HG02759 (cell line): ENCODE results near the gene TOMM6.
"Not testable (repeated sequence)": the region's sequence is repeated elsewhere in the genome, so short reads cannot be mapped to it uniquely, and the experiment has no call there.

Source experiments
- ATAC-seq: cut with Tn5 transposase; IDR thresholded peaks from one replicate; pipeline ENCODE4 v1.9.1; 2021; ENCODE audit warnings: mild to moderate bottlenecking, moderate library complexity; ENCODE audit not compliant: unreplicated experiment

TOMM6 gene

DNA sequence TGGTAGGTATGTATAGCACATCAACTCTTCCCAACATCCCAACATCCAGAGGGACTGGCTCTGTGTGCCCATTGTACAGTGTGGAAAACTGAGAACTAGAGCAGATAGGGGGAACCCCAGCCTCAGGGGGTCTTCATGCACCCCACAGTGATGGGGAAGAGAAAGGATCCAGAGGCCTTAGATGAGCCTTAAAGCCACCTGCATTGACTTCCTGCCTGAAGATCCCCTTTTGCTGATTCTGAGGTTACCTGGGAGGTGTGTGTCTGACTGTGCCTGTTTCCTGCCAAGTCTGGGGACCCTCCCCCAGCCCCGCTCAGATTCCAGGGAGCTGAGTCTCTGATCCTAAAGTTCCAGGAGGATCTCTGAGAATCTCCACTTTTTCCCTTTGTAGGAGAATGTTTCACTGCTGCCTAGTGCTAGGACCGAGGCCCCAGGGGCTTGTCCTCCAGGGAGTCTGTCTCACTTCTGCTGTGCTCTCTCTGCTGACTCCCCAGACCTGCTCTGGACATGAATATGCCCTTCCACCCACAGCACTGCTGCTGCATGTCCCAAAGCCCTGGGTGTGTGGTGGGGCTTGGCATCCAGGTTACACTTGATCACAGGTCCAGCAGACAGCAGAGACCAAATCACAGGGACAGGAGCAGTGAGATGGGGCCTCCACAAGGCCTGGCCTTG is 27.5 kb upstream of the TOMM6 start:
- ATAC-seq = no peak

DNA sequence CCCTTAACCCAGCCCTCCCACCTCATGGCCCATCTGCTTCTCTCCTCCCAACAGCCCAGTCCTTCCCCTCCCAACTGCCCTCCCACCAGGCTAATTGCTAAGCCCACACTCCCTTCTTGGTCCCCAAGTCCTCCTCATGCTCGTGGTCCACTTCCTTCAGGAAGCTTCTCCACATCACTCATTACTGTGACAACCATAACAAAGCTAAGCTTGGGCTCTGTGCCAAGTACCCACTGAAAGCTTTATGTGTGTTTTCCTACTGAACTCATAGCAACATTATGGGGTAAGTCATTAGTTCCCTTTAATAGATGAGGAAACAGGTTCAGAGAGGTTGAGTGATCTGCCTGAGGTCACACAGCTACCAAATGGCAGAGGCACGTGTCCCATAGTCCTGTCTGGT is 24.0 kb upstream of the TOMM6 start:
- no peak for ATAC-seq

- ATAC-seq = not testable (repeated sequence)
Observed at GRCh38 chr6:41766043-41766664, 21.3 kb upstream of the TOMM6 start.

- ATAC-seq = no peak
Observed at GRCh38 chr6:41767112-41767833, 20.2 kb upstream of the TOMM6 start.

GRCh38 chr6:41768545-41769308 is 18.8 kb upstream of the TOMM6 start:
- no peak for ATAC-seq

DNA sequence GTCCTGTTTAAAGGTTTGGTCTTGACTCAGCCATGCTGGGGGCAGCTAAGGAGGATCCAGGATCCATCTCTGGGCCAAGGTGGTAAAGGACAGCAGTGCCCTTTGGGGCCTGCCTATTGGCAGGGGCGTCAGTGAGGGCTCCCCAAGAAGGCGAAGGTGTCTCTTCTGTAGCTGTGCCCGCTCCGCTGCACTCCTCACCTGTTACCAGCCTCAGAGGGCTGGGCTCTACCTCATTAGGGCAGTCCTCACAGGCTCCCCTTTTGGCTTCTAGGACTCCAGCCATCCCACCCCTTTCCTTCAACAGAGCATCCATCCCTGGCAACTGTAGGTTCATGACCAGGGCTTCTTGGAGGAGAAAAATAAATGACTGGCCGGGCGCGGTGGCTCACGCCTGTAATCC is 18.1 kb upstream of the TOMM6 start:
- ATAC-seq = no peak

DNA sequence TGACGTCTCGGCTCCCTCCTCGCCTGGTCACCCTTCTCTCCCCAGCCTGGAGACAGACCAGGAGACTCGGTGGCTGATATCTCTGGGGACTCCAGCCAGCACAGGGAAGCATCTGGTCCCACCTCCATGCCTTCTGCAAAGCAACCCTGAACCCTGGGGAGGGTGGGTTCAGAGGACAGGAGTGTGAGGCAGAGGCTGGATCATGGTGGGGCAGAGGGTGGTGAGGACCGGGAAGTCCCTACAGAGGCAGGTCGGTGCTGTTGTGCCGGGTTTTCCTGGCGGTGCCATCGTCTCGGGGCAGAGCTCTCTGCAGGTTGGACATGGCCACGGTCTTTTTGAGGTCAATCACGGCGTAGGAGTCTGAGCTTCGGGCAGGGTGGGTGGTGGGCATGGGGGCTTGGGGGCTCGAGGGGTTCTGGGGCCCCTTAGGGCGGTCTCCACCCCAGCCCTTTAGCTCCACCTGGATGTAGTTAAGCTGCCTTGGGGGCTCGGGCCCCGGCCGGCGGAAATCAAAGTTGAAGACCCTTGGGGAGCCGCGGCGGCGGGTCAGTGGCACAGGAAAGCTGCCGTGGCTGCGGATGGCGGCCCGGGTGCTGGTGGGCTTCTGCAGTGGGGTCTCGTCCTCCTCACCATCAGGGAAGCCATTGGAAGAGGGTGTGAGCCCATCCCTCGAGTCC is 17.0 kb upstream of the TOMM6 start:
- ATAC-seq = no peak

DNA sequence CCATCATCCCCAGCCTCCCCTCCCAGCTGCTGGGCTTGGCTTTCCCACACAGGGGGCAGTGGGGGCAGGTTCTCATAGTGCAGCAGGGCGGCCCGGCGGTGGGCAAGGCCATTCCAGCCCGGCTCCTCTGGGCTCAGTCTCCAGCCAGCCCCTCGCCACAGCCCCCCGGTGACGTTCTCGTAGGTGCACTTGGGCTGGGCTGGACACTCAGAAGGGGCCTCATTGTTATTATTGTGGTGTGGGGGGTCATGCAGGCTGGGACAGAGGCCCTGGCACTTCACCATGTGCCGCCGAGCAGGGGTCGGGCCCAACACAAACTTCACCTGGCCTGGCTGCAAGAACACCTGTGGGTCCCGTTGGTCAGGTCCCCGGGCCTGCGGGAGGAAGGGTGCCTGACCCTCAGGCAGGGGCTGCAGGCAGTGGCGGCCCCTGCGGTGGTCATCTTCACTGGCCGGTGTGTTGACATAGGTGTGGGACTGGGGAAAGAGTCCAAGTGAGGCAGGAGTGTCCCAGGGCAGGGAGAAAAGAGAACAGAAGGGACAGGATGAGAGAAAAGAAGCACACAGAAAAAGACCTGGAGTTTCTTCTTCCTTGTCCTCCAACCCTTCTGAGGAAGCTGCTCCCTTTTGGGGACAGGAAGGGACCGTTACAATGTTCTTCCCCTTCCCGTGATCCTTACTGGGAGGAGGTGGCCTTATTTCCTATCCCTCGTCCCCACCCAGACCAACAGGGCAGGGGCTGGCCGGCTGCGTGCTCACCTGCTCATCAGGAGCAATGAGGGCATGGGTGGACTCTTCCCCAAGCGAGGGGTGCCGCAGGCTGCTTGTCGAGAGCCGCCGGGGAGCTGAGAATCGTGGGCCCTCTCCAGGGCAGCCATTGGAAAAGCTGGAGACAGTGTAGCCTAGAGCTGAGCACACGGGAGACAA is 16.2 kb upstream of the TOMM6 start:
- ATAC-seq = no peak

DNA sequence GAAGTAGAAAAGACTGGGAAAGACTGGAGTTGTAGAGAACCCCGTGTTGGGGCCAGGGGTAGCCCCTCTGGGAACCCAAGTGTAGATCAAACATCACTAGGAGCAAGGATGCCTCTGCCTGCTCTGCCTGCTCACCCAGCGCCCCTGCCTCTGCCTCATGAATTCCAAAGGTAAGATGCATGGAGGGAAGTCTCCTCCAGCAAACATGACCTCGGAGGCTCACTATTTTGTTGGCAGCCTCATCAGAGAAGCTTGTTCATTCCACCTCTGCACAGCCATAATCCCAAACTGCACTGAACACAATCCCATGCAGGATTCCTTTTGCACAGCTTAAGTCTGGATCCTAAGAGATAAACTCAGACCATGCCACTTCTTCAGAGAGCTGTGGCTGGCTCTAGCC is 12.7 kb upstream of the TOMM6 start:
- ATAC-seq = no peak

DNA sequence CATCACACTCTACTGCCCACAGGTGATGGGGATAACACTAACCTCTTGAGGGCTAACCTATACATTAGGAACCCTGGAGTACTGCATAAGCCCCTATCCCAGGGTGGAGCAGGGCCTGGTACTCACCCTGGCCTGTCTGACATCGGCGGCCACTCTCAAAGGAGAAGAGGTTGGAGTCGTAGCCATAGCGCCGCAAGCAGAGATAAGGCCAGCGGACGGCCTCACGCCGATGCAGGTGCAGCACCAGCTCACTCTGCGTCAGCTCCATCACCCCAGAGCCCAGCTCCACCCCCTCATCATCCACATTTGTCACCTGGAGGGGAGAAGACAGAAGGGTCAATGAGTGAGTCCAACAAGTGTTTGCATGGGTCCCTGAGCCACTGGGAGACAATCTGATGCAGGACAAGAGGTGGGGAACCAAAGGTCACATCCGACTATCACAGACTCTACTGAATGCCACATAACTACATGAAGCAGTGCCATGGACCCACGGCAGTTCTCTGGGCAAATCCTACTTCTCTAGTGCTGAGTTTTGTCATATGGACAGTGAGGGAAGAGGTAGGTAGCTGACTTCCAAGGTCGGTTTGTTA is 12.1 kb upstream of the TOMM6 start:
- ATAC-seq = no peak

- no peak for ATAC-seq
Observed at GRCh38 chr6:41777551-41778285, 9.8 kb upstream of the TOMM6 start.

- ATAC-seq = no peak
Observed at GRCh38 chr6:41778895-41779294, 8.6 kb upstream of the TOMM6 start.

DNA sequence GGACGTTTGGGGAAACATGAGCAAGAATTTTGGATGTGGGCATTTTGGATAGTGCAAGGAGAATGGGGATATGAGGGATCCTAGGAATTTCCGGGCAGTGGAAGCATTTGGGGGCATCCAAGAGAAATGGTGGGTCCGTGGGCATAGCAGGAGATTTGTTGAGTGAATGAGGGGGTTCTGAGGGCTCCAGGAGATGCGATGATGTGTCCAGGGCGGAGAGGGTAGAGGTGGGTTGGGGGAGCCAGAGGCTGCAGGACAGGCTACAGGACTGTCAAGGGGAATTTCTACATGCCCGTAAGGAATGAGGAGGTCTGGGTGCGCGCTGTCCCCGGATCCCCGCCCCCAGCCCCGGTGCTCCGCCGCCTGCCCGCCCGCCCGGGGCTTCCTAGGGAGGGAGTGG is 8.2 kb upstream of the TOMM6 start:
- peak; percentile 26 for ATAC-seq

DNA sequence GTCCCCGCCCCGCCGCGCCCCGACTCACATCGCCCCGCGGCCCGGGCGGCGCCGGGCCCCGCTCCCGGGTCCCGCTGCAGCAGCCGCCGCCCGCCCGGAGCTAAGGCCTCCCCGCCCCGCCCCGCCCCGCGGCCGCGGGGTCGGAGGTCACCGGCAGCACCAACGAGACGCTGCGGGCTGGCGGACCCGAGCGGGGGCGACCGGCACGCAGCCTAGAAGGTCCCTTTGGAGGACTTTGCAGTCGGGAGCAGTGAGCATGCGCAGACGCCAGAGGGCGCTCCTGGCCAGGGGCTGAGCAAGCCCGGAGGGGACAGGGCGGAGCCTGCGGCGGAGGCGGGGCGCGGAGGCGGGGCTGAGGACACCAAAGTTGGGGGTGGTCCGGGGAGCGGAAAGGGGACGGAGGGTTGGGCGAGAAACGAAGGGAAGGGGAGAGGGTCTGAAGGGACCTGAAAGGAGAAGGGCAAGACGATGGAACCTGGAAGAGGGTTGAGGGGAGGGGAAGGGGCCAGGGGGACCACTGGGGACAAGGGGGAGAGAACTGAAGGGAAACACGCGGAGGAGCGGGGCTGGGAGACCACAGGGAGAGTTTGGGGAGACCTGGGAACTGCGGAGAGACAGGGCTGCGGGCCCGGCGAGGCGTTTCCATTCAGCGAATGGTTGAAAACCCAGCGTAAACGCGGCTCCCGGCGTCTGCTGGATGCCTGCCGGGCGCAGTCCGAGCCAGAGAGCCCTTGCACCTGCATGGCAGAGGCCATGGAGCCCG is 7.5 kb upstream of the TOMM6 start, which contains the start of gene FRS3:
Gene FRS3 (minus strand): TSS at position 113 of the 763 bp plus-strand sequence. CDS start 2,913 bp downstream, outside the sequence.
- ATAC-seq = peak; percentile 96

DNA sequence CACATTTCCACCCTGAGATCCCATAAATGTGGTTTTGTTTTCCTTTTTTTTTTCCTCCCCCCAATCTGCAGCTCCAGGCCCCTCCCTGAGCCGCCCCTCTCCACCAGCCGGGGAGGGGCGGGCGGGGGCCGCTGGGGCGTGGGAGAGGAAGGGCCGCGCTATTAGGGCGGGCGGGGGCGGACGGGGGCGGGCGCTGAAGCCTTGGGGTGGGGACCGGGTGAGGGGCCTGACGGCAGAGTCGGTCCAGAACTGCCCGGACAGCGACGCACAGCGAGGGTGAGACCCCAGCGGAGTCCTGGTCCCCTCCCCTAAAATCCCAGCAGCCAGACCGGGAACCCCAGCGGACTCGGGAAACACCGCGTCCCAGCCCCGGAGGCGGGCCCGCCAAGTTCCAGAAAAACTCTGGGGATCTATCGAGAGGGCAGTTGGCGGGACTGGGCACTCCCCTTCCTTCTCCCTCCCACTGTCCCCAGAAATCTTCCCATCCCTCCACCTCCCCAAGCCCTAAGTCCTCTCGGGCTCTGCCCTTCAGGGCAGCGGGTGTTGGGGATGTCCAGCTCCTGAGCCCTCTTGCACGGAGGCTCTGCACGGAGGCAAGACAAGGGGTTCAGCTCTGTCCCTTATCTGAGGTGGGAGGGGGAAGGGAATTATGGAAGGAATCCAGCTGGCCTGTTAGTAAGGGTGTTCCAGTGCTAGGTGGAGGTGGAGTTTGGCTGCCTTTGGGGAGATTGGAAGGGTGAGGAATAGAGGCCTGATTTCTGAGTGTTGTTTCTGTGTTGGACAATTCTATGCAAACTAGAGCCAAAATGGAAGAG is 6.7 kb upstream of the TOMM6 start, which contains the start of gene PRICKLE4:
Gene PRICKLE4 (plus strand): TSS at position 232 of the 815 bp plus-strand sequence. CDS start 2,692 bp downstream, outside the sequence.
- ATAC-seq = no peak

DNA sequence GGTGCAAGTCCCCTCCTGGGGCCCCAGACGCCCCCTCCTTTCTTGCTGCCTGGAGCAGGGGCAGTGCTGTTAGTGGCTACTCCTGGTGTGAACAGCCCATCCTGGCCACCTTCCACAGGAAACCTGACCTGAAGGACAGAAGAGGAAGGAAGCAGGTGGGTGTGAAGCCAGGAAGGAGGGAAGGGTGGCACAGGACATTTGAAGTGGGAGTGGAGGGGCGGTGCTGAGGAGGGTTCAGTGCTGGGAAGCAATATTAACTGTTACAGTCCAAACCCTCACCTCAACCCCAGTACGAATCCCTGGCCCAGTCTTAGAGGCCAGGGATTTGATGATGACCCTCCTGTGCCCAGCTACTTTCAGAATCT is 6.1 kb upstream of the TOMM6 start:
- no peak for ATAC-seq
